DOHH2 (cell line): ENCODE results near the gene CACHD1.

Source experiments
- H3F3A ChIP-seq: fragments of 200-600 bp; sonication (generic), shearing (Covaris generic); 2 replicates; pipeline ENCODE4 v1.6.0; 2016; ENCODE audit warnings: antibody characterized with exemption, mild to moderate bottlenecking; ENCODE audit not compliant: control insufficient read depth, insufficient read depth
- H3K27ac ChIP-seq: fragments of 200-600 bp; sonication (generic); 2 replicates; pipeline ENCODE4 v1.5.1; 2014; ENCODE audit warnings: low read depth, mild to moderate bottlenecking, low read length, moderate library complexity
- H3K27me3 ChIP-seq: fragments of 200-600 bp; sonication (generic); 2 replicates; pipeline ENCODE4 v1.6.1; 2014; ENCODE audit warnings: mild to moderate bottlenecking, low read length, mixed read lengths; ENCODE audit not compliant: control insufficient read depth
- H3K36me3 ChIP-seq: fragments of 200-600 bp; sonication (generic); 2 replicates; pipeline ENCODE4 v1.6.1; 2014; ENCODE audit warnings: mild to moderate bottlenecking, low read length, moderate library complexity, mixed read lengths; ENCODE audit not compliant: control insufficient read depth
- H3K4me1 ChIP-seq: fragments of 200-600 bp; sonication (generic); 2 replicates; pipeline ENCODE4 v1.6.1; 2014; ENCODE audit warnings: mild to moderate bottlenecking, low read length, mixed read lengths; ENCODE audit not compliant: control insufficient read depth
- H3K4me2 ChIP-seq: fragments of 200-600 bp; sonication (generic); 2 replicates; pipeline ENCODE4 v1.6.0; 2014; ENCODE audit warnings: mild to moderate bottlenecking, low read length, moderate library complexity
- H3K4me3 ChIP-seq: fragments of 200-600 bp; sonication (generic); 2 replicates; pipeline ENCODE4 v1.5.1; 2014; ENCODE audit warnings: mild to moderate bottlenecking, low read length, mixed read lengths
- H3K79me2 ChIP-seq: fragments of 200-600 bp; sonication (generic); 2 replicates; pipeline ENCODE4 v1.6.1; 2014; ENCODE audit warnings: mild to moderate bottlenecking, low read length, mixed read lengths; ENCODE audit not compliant: control insufficient read depth
- H3K9me2 ChIP-seq: fragments of 200-600 bp; sonication (generic); replicated peaks from 2 replicates; pipeline ENCODE4 v1.6.1; 2014; ENCODE audit warnings: mild to moderate bottlenecking, low read length, mixed read lengths; ENCODE audit not compliant: control insufficient read depth
- H3K9me3 ChIP-seq: fragments of 200-600 bp; sonication (generic); 2 replicates; pipeline ENCODE4 v1.6.1; 2014; ENCODE audit warnings: antibody characterized with exemption, low read length, mixed read lengths; ENCODE audit not compliant: control insufficient read depth, insufficient read depth
- H4K20me1 ChIP-seq: fragments of 200-600 bp; sonication (generic); 2 replicates; pipeline ENCODE4 v1.6.0; 2014; ENCODE audit warnings: low read depth, mild to moderate bottlenecking, antibody characterized with exemption, low read length, moderate library complexity; ENCODE audit not compliant: control insufficient read depth, insufficient read depth
- CTCF ChIP-seq: fragments of 200-600 bp; sonication (generic); IDR thresholded peaks from one replicate; pipeline ENCODE4 v1.5.1; 2014; ENCODE audit warnings: antibody characterized with exemption, mild to moderate bottlenecking, low read depth, low read length; ENCODE audit not compliant: poor library complexity, severe bottlenecking
- EZH2phosphoT487 ChIP-seq: fragments of 200-600 bp; sonication (generic); IDR thresholded peaks from 2 replicates; pipeline ENCODE4 v1.6.1; 2017; ENCODE audit warnings: borderline replicate concordance, mild to moderate bottlenecking, antibody characterized with exemption, low read length, moderate library complexity, mixed read lengths

CACHD1 gene

DNA sequence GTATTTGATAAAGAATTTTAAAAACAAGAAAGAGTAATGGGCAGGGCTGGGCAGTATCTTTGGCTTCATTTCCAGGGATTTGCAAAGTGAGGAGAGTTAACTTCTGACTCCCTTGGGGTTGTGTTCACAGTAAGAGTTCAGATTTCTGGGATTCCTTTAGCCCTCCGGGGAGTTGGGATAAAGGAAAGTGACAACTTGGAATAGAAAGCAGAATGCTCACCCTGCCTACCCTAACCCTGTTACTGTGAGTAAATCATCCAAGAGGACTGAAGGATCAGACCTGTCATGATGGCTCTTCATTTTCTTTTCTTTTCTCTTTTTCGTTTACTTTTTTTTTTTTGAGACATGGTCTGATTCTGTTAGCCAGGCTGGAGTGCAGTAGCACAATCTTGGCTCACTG, 76.1 kb downstream of the CACHD1 start:
- Histone ChIP-seq H3K27ac (no peak overlapping the region), H3F3A (no peaks in the 10 kb centered on the region), H4K20me1 (no peaks in the 10 kb centered on the region), H3K4me2 (no peak overlapping the region), H3K27me3 (no peaks in the 10 kb centered on the region), H3K4me3 (no peak overlapping the region), H3K79me2 (no peaks in the 10 kb centered on the region), H3K4me1 (no peaks in the 10 kb centered on the region), H3K9me2 (no peaks in the 10 kb centered on the region), H3K36me3 (no peaks in the 10 kb centered on the region), H3K9me3 (no peaks in the 10 kb centered on the region)
- no peak for TF ChIP-seq EZH2phosphoT487
- no peak for TF ChIP-seq CTCF

GRCh38 chr1:64549464-64550239, 79.7 kb downstream of the CACHD1 start:
- no peaks in the 10 kb centered on the region for H4K20me1 ChIP-seq
- H3K4me2 ChIP-seq = no peak overlapping the region
- no peaks in the 10 kb centered on the region for H3F3A ChIP-seq
- no peak overlapping the region for H3K4me3 ChIP-seq
- H3K9me3 ChIP-seq = no peaks in the 10 kb centered on the region
- no peaks in the 10 kb centered on the region for H3K9me2 ChIP-seq
- no peaks in the 10 kb centered on the region for H3K36me3 ChIP-seq
- H3K79me2 ChIP-seq = no peaks in the 10 kb centered on the region
- TF ChIP-seq CTCF = no peak
- no peak for TF ChIP-seq EZH2phosphoT487
- no peak overlapping the region for H3K27ac ChIP-seq
- no peaks in the 10 kb centered on the region for H3K27me3 ChIP-seq
- H3K4me1 ChIP-seq = no peaks in the 10 kb centered on the region

DNA sequence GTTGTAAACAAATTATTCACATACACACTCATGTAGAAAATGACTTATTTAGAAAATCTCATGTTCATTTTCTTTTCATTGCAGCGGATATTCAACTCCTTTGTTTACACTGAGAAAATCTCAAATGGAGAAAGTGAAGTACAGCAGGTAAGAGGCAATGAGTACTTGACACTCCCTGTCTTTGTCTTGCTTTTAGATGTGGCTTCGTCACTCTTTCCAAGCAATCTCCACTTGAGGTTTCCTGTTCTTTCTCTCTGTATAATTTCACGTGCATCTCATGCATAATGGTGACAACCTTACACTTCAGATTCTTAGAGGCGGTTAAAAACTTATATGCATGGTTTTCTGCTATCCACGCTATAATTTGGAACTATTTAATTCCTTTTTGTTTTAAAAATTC, 80.6 kb downstream of the CACHD1 start:
- Histone ChIP-seq H3K79me2 (no peaks in the 10 kb centered on the region), H3K27me3 (no peaks in the 10 kb centered on the region), H3K4me2 (no peak overlapping the region), H4K20me1 (no peaks in the 10 kb centered on the region), H3K4me1 (no peaks in the 10 kb centered on the region), H3K4me3 (no peak overlapping the region), H3K9me2 (no peaks in the 10 kb centered on the region), H3K9me3 (no peaks in the 10 kb centered on the region), H3K36me3 (no peaks in the 10 kb centered on the region), H3F3A (no peaks in the 10 kb centered on the region), H3K27ac (no peak overlapping the region)
- TF ChIP-seq EZH2phosphoT487 = no peak
- TF ChIP-seq CTCF = no peak
